Measurements from ENCODE around the gene ZNF579.
A peak's percentile ranks its signal among the peaks of the same experiment; 100 is the strongest.
"Not testable (repeated sequence)": the region's sequence is repeated elsewhere in the genome, so short reads cannot be mapped to it uniquely, and the experiment has no call there.

The ZNF579 gene

DNA sequence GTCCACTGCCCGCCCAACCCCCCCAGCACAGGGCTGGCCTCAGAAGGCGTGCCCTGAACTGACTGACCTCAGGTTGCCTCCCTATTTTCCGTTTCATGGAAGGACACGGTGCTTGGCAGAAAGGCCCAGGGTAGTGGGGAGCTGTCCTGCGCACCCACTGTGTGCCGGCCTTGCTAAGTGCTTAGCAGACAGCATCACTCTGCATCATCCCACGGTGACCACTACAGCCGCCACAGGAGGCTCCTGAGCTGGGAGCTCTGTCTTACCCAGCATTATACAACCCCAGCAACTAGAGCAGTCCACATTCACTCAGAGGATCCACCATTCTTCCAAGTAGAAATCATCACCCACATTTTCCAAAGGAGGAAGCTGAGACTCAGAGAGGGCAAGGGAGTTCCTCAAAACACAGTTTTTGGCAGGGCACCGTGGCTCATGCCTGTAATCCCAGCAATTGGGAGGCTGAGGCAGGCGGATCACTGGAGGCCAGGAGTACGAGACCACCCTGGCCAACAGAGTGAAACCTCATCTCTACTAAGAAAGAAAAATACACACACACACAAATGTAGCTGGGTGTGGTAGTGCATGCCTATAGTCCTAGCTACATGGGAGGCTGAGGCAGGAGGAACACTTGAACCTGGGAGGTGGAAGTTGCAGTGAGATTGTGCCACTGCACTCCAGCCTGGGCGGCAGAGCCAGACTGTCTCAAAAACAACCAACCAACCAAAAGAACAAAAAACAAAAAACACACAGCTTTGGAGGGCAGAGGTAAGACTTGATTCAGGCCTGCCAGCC is 45.3 kb downstream of the ZNF579 start:
- no peak overlapping the region for H3K27ac ChIP-seq
- in situ Hi-C loops (cut with HindIII; ENCODE audit: low pct_ligation_motif_present, low sequenced_read_pairs) = no loop called here
- TF ChIP-seq, protein P1, sequence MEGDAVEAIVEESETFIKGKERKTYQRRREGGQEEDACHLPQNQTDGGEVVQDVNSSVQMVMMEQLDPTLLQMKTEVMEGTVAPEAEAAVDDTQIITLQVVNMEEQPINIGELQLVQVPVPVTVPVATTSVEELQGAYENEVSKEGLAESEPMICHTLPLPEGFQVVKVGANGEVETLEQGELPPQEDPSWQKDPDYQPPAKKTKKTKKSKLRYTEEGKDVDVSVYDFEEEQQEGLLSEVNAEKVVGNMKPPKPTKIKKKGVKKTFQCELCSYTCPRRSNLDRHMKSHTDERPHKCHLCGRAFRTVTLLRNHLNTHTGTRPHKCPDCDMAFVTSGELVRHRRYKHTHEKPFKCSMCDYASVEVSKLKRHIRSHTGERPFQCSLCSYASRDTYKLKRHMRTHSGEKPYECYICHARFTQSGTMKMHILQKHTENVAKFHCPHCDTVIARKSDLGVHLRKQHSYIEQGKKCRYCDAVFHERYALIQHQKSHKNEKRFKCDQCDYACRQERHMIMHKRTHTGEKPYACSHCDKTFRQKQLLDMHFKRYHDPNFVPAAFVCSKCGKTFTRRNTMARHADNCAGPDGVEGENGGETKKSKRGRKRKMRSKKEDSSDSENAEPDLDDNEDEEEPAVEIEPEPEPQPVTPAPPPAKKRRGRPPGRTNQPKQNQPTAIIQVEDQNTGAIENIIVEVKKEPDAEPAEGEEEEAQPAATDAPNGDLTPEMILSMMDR (IDR thresholded peaks at IDR 0.05; ENCODE audit: low read depth, low read length, missing control alignments) = no peak
- no peak for DNase-seq
- no peaks in the 10 kb centered on the region for H3K36me3 ChIP-seq (replicated peaks)
- H3K4me3 ChIP-seq (ENCODE audit: low read depth, low read length) = no peak overlapping the region
- H3K27me3 ChIP-seq (replicated peaks) = no peaks in the 10 kb centered on the region

DNA sequence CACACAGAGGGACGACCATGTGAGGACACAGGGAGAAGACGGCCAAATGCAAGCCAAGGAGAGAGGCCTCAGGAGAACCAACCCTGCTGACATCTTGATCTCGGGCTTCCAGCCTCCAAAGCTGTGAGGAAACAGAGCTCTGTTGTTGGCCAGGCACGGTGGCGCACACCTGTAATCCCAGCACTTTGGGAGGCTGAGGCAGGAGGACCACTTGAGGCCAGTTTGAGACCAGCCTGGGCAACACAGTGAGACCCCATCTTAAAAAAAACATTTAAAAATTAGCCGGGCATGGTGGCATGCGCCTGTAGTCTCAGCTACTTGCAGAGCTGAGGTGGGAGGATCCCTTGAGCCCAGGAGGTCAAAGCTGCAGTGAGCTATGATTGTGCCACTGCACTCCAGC is 46.4 kb downstream of the ZNF579 start:
- in situ Hi-C loops (cut with HindIII; ENCODE audit: low pct_ligation_motif_present, low sequenced_read_pairs); H3K36me3 ChIP-seq (replicated peaks); DNase-seq; H3K27ac ChIP-seq; H3K4me3 ChIP-seq (ENCODE audit: low read depth, low read length); H3K27me3 ChIP-seq (replicated peaks): not testable (repeated sequence)

DNA sequence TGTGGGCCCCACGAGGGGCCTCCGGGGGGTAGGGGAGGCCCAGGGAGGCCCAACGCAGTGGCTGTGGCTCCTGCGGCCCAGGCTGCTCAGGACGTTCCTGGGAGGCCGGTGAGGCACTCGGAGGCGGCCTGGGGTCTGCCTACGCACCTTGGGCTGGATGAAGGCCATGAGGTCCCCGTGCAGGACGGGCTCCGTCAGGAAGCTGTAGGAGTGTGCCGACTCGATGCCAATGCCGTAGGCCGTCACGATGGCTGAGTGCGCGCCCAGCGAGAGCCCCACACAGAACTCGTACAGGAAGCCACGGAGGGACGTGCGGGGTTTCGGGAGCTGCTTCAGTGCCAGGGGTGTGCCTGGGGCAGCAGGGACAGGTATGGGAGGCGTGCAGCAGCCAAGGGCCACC is 49.7 kb downstream of the ZNF579 start:
- no peaks in the 10 kb centered on the region for H3K27me3 ChIP-seq (replicated peaks)
- no peak overlapping the region for H3K27ac ChIP-seq
- no peak overlapping the region for H3K4me3 ChIP-seq (ENCODE audit: low read depth, low read length)
- no peak for DNase-seq
- in situ Hi-C loops (cut with HindIII; ENCODE audit: low pct_ligation_motif_present, low sequenced_read_pairs) = no loop called here
- no peaks in the 10 kb centered on the region for H3K36me3 ChIP-seq (replicated peaks)
- TF ChIP-seq, protein P1 (IDR thresholded peaks at IDR 0.05; ENCODE audit: low read depth, low read length, missing control alignments) = no peak

DNA sequence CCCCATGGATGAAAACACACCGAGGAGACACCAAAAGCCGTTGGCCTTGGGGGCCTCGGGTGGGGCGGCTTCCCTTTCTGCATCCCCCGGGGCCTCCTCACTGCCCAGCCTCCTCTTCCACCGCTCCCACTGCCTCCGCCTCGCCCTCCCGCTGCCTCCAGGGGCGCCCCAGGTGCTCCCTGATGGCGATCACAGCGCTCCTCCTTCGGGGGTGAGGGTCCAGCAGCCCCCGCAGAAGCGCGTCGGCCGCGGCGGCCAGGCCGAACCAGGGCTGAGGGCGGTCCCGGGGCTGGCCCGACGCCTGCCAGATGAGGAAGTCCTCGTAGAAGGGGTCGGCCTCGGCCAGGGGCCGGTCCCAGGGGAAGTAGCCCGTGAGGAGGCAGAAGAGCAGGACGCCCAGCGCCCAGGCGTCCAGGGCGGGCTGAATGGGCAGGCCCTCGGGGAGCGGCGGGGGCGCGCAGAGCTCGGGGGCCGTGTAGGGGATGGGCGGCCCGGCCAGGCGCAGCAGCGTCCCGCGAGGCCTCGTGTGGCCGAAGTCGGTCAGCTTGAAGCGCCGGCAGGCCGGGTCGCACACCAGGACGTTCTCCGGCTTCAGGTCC is 50.9 kb downstream of the ZNF579 start:
- DNase-seq = no peak
- Histone ChIP-seq H3K27ac (no peak overlapping the region), H3K27me3 (replicated peaks) (no peaks in the 10 kb centered on the region), H3K4me3 (ENCODE audit: low read depth, low read length) (no peak overlapping the region), H3K36me3 (replicated peaks) (no peaks in the 10 kb centered on the region)
- TF ChIP-seq, protein P1 (IDR thresholded peaks at IDR 0.05; ENCODE audit: low read depth, low read length, missing control alignments) = no peak
- in situ Hi-C loops (cut with HindIII; ENCODE audit: low pct_ligation_motif_present, low sequenced_read_pairs) = no loop called here

DNA sequence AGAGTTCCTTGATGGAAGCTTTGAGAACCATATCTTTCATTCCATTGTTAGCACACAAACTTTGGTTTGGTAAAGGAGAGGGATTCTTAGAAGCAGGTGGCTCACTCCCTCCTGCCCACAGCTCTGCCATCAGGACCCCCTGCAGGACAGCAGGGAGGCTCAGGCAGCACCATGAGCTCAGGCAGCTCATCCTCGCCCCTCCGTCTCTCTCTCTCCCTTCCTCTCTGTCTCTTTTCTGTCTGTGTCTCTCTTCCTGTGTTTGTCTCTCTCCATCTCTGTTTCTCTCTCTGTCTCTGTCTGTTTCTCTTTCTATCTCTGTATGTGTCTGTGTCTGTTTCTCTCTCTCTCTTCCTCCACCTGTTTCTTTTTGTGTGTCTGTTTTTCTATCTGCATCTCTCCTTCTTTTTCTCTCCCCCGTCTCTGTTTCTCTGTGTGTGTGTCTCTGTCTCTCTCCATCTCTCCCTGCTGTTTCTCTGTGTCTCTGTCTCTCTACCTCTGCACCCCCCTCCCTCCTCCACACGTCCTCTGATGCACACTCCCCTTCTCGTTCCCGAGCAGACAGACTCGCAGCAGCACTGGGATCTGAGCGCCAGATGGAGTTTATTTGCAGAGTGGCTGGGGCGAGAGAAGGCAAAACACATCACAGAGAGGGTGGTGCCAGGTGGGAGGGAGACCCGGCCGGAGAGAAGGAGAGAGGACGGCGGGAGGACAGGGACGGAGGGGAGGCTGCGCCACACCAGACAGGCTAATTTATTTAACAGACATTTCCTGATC is 52.4 kb downstream of the ZNF579 start:
- H3K36me3 ChIP-seq (replicated peaks) = no peaks in the 10 kb centered on the region
- in situ Hi-C loops (cut with HindIII; ENCODE audit: low pct_ligation_motif_present, low sequenced_read_pairs) = no loop called here
- no peak overlapping the region for H3K4me3 ChIP-seq (ENCODE audit: low read depth, low read length)
- no peak for DNase-seq
- TF ChIP-seq, protein P1 (IDR thresholded peaks at IDR 0.05; ENCODE audit: low read depth, low read length, missing control alignments) = peak; percentile 33
- no peak overlapping the region for H3K27ac ChIP-seq
- no peaks in the 10 kb centered on the region for H3K27me3 ChIP-seq (replicated peaks)

Measured in brain microvascular endothelial cell (primary cell).